Measurements from ENCODE around the gene IARS1.

IARS1 gene

DNA sequence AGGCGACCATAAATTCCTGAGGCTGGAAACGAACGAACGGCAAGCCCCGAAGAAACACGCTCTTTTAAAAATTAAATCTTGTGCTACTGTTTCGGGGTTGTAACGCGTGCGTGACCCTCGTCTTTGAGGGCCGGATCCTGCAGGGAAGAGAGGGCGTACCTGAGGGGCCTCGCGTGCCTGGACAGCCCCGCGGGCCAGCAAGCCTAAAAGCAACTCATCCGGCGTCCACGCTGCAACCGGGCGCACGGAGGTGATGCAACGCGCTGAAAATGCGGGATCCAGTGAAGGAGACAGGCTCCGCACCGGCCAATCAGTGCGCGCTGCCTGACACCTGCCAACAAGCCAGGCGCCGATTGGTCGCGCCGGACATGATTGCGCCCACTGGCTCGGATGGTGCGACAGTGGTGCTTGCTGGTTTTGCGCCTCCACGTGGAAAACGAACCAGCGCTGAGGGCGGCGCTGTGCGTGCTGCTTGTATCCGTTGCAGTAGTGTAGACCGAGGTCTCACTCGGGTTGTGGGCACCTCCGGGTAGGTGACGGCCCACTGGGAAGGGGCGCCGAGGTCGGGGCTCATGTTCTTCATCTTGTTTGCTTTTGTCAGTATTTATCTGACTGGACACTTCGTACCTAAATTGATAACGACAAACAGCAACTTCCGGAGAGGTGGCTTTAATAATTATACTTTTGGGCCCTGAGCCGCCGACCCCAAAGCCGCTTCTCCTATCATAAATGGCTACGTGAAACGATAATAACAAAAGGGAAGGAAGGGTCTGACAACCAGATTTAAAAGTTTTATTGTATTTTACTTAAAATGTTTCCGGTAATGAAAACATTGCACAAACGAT is at the start of gene IARS1:
IARS1 (minus strand) TSS at position 246 of the 845 bp plus-strand sequence. CDS start 4,278 bp downstream, outside the sequence.
- peak; percentile 96 to 99 for DNase-seq (ENCODE audit: low read depth in 2 of 2)

DNA sequence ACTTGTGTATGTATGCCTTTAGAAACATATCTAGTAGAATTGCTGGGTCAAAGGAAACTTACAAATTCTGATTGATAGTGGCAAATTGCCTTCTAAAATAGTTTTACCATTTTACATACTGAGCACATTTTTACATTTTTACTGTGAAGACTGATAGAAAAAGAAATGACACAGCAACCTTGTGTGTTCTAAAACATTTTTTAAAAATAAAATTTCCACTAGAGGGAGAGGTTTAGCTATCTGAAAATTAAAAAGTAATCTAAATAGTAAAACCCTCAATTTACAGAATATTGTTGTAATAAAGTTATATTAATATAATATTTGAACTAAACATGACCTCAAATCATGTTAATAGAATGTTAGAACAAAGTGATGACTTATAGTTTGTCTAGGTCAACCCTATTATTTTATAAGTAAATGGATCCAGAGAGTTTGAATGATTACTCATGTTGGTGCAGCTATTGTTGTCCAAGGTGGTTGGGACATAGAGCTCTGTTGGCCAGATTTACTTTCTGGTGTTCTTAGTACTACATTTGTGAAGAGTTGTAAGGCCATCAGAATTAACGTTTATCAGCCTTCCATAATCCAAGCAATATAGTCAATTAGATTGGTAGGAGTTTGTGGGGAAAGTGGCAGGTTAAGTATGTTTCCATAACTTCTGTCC is 49.5 kb upstream of the IARS1 start:
- no peak for DNase-seq (ENCODE audit: low read depth in 2 of 2)

GRCh38 chr9:92341578-92341977 is 48.1 kb upstream of the IARS1 start:
- no peak for DNase-seq (ENCODE audit: low read depth in 2 of 2)

DNA sequence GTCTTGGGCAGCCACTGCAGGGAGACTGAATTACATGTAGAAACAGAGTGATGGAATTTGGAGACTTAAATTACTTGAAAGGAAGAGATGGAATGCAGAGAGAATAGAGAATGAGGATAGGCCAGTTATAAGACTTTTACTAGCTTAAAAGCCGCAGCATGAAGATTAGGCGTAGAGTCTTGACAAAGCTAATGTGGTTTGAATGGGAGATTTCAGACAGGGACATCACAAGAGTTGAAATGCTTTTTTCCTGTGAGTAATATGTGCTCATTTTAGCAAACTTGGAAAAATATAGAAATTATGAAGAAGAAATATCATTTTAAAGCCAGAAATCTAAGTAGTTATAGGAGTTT is 39.8 kb upstream of the IARS1 start:
- no peak for DNase-seq (ENCODE audit: low read depth in 2 of 2)

DNA sequence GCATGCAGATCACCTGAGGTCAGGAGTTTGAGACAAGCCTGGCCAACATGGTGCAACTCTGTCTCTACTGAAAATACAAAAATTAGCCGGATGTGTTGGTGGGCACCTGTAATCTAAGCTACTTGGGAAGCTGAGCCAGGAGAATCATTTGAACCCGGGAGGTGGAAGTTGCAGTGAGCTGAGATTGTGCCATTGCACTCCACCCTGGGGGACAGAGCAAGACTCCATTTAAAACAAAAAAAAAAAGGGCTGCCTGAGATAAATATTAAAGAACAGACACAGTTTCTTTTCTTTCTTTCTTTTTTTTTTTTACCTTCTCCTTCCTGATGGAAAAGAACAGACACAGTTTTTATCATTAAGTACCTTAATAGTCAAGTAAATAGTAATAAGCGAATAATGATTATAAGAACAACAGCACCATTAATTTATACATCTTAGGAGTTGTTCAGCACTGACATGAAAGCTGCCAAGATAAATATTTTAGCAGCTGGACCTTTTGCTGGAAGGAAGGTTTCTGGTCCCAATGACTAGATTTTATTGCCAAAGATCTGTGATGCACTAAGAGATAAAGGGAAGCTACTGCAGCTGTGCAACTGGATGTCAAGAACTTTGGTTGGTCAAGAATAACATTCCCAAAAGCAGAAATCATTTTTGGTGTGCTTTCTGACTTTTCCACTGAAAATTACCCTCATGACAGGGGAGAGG is 39.2 kb upstream of the IARS1 start:
- DNase-seq (ENCODE audit: low read depth in 2 of 2), result no peak

DNA sequence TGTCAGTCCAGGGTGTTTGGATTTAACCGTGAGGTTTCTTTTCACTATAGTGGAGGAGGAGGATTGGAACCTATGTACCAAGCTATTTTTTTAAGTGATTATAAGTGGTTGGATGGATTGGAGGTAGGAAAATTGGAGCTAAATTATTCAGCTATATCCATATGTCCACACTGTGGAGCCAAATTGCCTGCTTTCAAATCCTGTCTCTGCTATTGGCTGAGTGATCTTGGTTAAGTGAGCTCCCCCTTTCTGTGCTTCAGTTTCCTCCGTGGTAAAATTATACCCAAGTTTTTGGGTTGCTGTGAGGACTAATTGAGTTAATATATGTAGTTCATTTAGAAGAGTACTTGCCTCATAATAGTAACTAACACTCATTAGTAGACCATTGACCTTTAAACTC is 34.7 kb upstream of the IARS1 start:
- no peak for DNase-seq (ENCODE audit: low read depth in 2 of 2)

GRCh38 chr9:92327283-92327850 is 33.9 kb upstream of the IARS1 start:
- DNase-seq (ENCODE audit: low read depth in 2 of 2), result no peak

GRCh38 chr9:92325991-92326500 is 32.5 kb upstream of the IARS1 start:
- DNase-seq (ENCODE audit: low read depth in 2 of 2), result no peak

DNA sequence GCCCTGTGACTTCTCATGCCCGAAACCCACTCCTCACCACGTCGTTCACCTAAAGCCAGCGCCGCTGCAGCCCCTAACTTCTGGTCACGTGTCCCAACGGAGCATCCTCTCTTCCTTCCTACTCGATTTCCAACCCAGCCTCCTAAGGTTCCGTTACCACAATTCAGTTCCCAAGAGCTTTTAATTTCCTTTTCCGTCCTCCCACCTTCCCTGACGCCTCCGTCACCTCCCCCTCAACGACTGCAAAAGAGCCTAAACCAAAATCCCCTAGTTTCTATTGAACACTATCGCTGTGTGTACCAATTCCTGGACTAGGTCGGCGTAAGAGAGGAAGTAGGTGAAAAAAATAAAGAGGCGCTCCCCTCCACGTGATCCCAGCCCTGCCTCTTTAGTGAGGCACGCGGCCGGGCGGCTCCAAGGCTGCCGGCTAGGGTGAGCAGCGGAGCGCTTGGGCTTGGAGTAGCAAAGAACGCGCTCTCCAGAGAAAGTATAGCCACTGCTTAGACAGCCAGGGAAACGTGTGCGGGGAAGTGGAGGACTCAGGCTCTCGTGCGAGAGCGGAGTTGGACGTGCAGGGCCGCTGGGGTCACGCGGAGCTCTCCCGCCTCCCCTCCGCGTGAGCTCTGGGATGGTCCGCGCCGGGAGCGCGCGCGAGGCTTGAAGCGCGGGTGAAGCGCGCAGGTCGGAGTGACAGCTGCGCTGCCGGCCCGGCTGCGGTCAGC is 31.9 kb upstream of the IARS1 start, which contains the start of the genes CENPP and NOL8:
CENPP (plus strand) TSS at position 685 of the 722 bp plus-strand sequence.
NOL8 (minus strand) TSS at position 82 of the 722 bp plus-strand sequence. CDS start 1,189 bp downstream, outside the sequence.
- peak; percentile 63 to 70 for DNase-seq (ENCODE audit: low read depth in 2 of 2)

DNA sequence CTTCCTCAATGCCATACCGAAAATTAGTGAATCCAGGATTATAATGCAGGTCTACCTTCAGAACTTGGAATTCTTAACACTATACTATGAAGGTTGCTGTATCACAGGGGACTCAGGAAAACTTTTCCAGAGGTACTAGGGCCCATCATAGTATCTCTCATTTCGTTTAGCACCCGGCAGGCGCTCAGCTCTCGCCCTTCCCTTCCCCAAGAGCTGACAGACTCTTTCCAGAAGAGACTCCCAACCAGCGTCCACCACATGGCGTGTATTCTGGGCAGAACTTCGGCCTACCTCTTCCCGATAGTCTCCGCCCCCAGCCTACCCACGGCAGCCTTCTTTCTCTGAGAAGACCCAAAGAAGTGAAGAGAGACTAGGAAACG is 31.4 kb upstream of the IARS1 start:
- peak; percentile 32 to 52 for DNase-seq (ENCODE audit: low read depth in 2 of 2)

GRCh38 chr9:92324431-92324830 is 30.9 kb upstream of the IARS1 start:
- DNase-seq (ENCODE audit: low read depth in 2 of 2), result no peak

DNA sequence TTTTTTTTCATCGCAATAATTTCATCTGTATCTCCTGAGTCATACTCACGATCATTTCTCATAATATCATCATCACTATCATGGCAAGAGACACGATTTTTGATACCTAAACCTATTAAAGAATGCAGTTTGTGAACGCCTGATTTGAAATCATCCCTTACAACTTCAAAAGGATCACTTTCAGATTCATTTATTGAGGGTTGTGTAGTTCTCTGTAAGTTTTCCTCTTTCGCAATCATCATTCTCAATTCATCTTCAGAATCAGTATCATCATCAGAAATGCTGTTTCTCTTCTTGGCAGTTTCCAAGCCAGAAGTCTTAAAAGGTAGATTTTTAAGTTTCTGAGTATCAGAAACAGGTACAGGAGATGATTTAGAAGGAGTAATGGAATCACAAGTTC is 22.0 kb upstream of the IARS1 start:
- DNase-seq (ENCODE audit: low read depth in 2 of 2), result no peak

DNA sequence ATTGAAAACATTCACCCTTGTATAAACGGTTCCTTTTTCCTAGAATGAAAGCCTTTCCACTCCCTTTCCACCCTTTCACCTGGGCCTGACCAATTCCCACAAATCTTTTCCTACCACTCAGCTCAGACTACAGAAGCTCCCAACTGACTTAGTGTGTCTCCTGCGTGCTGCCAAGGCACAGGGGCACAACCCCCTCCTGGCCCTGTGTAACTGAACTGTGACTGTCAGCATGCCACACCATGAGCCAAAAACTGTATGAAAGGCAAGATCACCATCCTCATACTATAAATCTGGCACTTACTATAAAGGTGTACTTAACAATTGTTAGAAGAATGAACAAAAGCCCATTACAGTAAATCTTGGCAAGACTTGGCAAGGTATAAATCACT is 20.1 kb upstream of the IARS1 start:
- no peak for DNase-seq (ENCODE audit: low read depth in 2 of 2)

DNA sequence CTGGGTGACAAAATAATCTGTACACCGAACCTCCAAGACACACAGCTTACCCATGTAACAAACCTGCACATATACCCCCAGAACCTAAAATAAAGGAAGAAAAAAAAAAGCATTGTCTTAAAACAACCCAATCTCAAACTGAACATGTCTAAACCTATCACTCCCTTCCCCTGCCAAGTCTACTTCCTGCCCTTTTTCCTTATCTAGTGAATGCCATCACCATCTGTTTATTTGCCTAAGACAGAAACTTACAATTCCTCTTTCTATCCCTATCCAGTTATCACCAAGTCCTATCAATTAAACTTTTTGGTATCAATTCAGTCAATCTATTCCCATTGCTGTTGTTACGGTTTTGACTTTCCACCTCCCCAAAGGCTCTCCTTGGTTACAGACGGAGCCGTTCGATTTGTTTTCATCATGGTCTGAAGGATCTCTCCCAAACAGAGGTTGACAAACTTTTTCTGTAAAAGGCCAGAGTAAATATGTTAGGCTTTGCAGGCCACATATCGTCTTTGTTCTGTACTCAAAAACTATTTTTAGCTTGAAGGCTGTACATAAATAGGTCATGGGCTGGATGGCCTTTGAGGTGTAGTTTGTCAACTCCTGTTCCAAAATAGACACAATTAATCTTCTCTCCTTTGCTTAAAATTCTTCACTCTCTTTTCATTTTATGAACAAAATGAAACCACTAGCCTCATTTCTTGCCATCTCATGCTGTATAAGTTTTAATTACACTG is 19.6 kb upstream of the IARS1 start:
- DNase-seq (ENCODE audit: low read depth in 2 of 2), result no peak

DNA sequence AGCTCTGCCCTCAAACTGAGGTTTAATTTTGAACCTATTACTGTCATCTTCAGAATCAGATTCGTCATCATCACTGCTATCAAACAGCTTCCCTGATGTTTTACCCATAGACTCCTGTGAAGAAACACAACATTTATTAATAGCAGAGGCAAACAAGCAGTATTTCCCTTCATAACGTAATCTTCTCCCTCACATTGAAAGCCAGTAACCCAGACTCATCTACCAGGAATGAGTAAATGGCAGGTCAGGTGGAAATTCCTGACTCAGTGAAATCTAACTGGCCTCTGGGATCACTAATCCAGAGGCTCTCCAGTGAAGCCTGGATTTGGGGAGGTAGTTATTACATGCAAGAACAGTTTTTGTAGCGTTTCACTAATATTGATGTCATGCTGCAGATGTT is 17.1 kb upstream of the IARS1 start:
- no peak for DNase-seq (ENCODE audit: low read depth in 2 of 2)

DNA sequence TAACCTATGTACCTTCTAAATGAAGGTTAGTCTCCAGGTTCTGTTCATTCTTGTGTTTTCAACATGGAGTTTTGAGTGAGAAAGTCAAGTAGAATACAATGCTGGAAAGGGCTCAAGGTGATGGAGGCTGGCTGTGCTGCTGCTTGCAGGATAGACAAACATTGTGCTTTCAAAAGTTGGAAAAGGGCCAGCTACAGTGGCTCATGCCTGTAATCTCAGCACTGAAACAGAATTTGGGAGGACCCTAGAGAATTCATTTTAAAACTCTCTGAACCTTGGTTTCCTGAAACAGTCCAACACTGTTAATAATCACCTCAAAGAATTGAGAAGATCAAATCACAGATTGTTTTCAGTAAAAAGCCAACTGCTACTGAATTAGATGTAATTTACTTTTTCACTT is 15.4 kb upstream of the IARS1 start:
- DNase-seq (ENCODE audit: low read depth in 2 of 2), result no peak

DNA sequence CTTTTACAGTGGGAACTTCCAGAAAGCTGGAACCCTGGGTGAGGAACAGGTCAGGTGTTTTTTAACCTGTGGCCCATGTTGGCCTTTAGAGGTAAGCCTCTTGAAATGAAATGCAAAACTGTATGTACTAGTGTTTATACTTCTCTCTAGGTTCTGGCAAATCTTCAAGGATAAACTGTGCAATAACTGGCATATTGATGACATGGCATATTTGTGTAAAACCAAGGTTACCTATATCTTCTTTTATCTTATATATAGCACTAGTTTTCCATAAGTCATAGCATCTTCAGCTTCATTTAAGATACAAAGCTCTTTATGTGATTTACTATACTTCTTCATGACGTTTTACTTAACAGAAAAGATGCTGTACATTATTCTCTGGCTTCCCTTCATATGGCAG is 7.4 kb upstream of the IARS1 start:
- no peak for DNase-seq (ENCODE audit: low read depth in 2 of 2)

GRCh38 chr9:92299116-92299515 is 5.6 kb upstream of the IARS1 start:
- no peak for DNase-seq (ENCODE audit: low read depth in 2 of 2)

DNA sequence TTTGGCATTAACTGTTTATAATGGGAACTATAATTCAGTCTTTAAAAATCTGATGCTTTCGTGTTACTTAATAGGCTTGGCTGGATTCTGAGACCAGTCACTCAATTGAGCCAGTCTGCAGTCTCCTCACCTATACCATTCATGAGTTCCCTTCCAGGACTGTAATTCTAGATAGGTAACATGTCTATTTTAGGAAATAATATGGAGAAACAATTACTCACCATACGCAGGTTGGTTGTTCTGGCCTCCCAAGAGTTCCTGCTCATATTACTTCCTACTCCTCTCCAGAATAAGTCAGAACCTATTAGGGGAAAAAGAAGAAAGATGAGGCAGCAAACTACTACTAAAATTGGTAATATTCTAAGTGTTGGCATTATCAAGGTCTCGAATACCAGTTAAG is 4.5 kb upstream of the IARS1 start:
- DNase-seq (ENCODE audit: low read depth in 2 of 2), result no peak

DNA sequence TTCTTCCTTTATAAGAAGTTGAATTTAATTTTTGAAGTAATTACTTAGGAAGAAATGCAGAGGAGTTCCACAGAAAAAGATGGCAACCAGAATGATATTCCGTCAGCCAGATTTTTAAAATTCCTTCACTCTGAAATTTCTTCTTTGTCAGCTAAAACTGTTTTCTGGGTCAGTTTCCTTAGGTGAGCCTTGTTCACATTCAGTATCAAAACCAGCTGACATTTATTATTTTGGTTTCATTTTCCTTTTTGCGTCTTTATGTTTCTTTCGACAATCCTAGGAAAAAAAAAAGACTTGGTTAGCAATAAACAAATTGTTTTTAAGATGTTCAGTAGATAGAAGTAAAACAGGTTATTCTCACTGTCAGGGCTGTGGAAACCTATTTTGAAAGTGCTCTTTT is 4.1 kb upstream of the IARS1 start:
- DNase-seq (ENCODE audit: low read depth in 2 of 2), result no peak

DNA sequence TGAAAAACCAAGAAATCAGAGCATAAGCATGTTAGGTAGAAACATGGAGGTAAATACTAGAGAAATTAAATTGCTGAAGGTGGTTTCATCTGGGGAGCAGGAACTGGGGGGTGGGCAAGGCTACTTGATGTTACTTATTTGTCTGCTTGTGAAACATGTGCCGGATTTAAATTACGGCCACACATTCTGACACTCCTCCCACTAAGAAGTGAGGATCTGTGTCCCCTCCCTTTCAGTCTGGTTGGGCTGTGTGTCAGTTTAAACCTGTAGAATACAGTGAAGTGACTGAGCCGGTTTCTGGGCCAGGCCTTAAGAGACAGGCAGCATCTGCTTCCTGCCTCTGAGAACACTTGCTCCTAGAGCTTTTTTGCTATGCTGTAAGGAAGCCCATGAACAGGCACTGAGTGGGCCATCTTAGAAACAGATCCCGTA is 2.3 kb upstream of the IARS1 start:
- DNase-seq (ENCODE audit: low read depth in 2 of 2), result no peak

Measured in stimulated activated CD8-positive, alpha-beta memory T cell treated with anti-CD3 and anti-CD28 coated beads, Interleukin-2, amount 100 ng/mL, for 48 hours (primary cell).